Ovary (tissue), 3 donors: ENCODE measurements around the gene VIPR2.

Experiments
- CTCF ChIP-seq, 3 donors: fragments of 450-650 bp in 2 of 3; fragments of 200-600 bp in 1 of 3; IDR thresholded peaks; one replicate each; pipeline versions ENCODE4 v1.5.1 to v1.8.0; 2016 to 2022; ENCODE audit warnings: antibody characterized with exemption in 3 of 3, mild to moderate bottlenecking in 1 of 3
- POLR2A ChIP-seq: fragments of 450-650 bp; IDR thresholded peaks from one replicate; pipeline ENCODE4 v1.6.1; 2017; ENCODE audit warnings: antibody characterized with exemption, mild to moderate bottlenecking, moderate library complexity
- donor health status: DM: no; HTN: no; CAD: no.

GRCh38 chr7:159092701-159093121 is 52.0 kb downstream of the VIPR2 start:
- TF ChIP-seq CTCF (IDR thresholded peaks at IDR 0.05) (no peak), POLR2A (no peak)
